Measurements from ENCODE around the gene CEP76.

The CEP76 gene, protein sequence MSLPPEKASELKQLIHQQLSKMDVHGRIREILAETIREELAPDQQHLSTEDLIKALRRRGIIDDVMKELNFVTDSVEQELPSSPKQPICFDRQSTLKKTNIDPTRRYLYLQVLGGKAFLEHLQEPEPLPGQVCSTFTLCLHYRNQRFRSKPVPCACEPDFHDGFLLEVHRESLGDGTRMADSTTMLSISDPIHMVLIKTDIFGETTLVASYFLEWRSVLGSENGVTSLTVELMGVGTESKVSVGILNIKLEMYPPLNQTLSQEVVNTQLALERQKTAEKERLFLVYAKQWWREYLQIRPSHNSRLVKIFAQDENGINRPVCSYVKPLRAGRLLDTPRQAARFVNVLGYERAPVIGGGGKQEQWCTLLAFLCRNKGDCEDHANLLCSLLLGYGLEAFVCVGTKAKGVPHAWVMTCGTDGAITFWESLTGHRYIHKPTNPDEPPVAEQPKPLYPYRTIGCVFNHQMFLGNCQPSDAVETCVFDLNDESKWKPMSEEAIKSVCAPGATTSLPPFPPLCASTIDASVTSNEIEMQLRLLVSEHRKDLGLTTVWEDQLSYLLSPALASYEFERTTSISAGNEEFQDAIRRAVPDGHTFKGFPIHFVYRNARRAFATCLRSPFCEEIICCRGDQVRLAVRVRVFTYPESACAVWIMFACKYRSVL

DNA sequence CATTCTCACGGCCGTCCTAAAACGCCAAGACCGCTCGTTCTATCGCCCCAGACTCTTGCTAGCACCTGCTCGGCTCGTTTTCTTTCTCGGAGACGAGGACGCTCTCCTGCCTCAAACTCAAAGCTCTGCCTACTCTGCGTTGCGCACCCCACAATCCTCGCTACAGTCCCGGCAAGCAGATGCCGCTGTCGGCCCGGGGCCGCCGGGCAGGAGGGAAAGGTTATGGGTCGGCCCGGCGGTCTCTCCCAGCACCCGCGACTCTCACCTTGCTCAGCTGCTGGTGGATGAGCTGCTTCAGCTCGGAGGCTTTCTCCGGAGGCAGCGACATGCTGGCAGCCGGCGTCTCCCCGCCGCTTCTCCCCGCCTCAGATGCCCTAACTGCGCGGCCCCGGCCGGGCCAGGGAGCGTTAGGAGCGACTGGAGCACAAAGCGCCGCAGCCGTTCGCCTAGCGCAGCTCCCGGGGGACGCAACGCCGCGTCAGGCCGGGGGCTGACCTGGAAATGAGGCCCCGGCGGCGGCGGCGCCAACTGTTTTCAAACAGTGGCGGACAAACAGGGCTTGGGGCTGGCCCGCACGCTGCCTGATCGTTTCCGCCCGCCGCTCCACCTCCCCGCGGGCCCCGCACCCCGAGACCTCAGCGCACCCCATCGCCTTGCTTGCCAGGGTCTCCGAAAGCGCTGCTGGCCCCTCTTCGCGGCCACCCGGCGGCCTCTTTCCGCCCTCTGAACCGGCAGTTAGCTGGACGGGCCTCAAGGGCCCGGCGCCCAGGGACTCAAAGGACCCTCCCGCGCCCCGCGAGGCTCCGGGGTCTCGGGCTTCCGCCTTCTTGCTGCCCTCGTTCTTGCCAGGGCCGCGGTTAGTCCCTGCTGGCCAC is at the start of gene CEP76, which contains the start of gene PSMG2:
Gene CEP76, minus strand, starts transcription at position 503 of the 875 bp plus-strand sequence. Its CDS starts 175 bp downstream, at position 328.
Gene PSMG2, plus strand, starts transcription at position 822 of the 875 bp plus-strand sequence. CDS start 66 bp downstream, outside the sequence.
- Histone ChIP-seq H3K9ac (ENCODE audit: low read depth in 1 of 2, low read length in 2 of 2) (peak within 1 kb of the TSS; percentile 79 to 95), H3K4me1 (ENCODE audit: control insufficient read depth in 2 of 2, insufficient read depth in 2 of 2, low read length in 2 of 2) (peaks cover 22% of the 10 kb centered on the region in 2 donors), H3K36me3 (ENCODE audit: control insufficient read depth in 2 of 2, insufficient read depth in 2 of 2, low read length in 2 of 2) (peaks cover 9 to 11% of the 10 kb centered on the region in 2 donors)

DNA sequence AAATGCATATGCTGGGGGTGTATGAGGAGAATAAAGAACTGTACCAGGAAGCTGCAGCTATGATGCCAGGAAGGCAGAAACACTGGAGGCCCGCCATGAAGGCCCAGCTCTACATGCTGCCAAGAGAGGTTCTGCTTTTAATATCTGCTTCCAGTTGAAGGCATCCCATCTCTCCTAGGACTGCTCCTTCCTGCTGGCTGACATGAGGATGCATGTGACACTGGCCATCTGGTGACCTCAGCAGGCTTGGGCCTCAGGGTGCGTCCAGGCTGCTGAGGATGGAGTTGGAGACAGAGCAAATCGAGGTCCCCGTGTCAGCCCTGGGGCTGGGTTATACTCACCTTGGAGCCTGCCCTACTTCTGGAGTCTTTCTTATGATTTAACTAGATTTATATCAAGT is 49.4 kb upstream of the CEP76 start:
- Histone ChIP-seq H3K36me3 (ENCODE audit: control insufficient read depth in 2 of 2, insufficient read depth in 2 of 2, low read length in 2 of 2) (no peaks in the 10 kb centered on the region), H3K9ac (ENCODE audit: low read depth in 1 of 2, low read length in 2 of 2) (no peak overlapping the region), H3K27me3 (ENCODE audit: control insufficient read depth in 2 of 2, insufficient read depth in 2 of 2, low read length in 2 of 2) (no peaks in the 10 kb centered on the region), H3K9me3 (ENCODE audit: control insufficient read depth in 2 of 2, low read length in 2 of 2) (no peaks in the 10 kb centered on the region), H3K4me3 (ENCODE audit: low read length in 2 of 2) (no peak overlapping the region), H3K4me1 (ENCODE audit: control insufficient read depth in 2 of 2, insufficient read depth in 2 of 2, low read length in 2 of 2) (no peaks in the 10 kb centered on the region), H3K27ac (ENCODE audit: low read depth in 2 of 2, low read length in 2 of 2) (no peak overlapping the region)

More for the DNA sequence above, at the start of gene CEP76, which contains the start of gene PSMG2:
- Histone ChIP-seq H3K4me3 (ENCODE audit: low read length in 2 of 2) (peak within 1 kb of the TSS; percentile 88 to 99), H3K9me3 (ENCODE audit: control insufficient read depth in 2 of 2, low read length in 2 of 2) (no peaks in the 10 kb centered on the region), H3K27ac (ENCODE audit: low read depth in 2 of 2, low read length in 2 of 2) (peak within 1 kb of the TSS; percentile 93 to 95), H3K27me3 (ENCODE audit: control insufficient read depth in 2 of 2, insufficient read depth in 2 of 2, low read length in 2 of 2) (no peaks in the 10 kb centered on the region)

DNA sequence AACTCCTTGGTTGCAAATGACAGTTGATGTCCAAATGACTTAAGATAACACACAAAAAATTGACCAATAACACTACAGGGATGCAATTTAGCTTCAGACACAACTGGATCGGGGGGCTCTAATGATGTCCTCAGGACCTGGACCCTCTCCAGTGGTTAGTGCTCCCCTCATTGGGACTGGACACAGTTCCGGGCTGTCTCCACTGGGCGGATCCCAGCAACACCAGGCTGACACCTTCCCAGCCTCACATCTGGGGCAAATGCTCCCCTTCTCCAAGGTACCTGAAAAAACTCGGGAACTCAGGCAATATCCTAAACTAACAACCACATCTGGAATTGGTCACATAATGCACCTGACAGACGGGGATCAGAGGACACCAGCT is 49.0 kb upstream of the CEP76 start:
- no peak overlapping the region for H3K27ac ChIP-seq (ENCODE audit: low read depth in 2 of 2, low read length in 2 of 2)

DNA sequence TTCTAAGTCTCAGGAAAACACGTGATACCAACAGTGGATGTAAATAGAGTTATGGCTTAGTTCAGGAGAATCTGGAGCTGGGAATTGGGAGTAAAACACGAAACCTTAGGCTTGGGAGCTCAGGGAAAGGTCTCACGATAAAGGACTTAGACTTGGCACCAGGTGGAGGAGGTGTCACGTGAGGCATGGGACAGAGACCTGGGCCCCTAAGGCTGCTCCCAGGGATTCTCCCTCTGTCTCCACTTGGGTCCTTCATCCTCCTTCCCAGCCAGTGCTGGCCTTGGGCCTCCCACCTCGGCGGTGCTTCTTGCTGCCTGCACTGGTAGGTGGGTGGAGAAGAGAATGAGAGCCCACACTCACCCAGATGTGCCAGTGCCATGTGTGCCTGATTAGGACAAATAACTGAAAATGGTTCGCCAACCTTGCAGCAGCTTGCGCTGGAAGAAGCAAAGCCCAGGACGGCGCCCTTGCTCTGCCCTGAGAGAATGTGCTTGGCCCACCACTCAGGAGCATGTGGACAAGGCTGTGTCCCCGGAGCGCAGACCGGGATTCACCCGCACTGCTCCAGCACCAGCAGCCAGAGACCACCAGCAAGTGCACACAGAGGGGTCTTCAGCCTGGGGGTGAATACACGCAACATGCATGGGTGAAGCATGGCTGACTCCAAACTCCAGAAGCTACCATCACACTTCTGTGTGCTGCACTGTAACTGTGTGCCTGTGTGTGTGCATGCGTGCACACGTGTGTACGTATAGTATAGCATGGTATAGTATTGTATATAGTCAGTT is 48.4 kb upstream of the CEP76 start:
- Histone ChIP-seq H3K4me1 (ENCODE audit: control insufficient read depth in 2 of 2, insufficient read depth in 2 of 2, low read length in 2 of 2) (no peaks in the 10 kb centered on the region), H3K4me3 (ENCODE audit: low read length in 2 of 2) (no peak overlapping the region), H3K36me3 (ENCODE audit: control insufficient read depth in 2 of 2, insufficient read depth in 2 of 2, low read length in 2 of 2) (no peaks in the 10 kb centered on the region), H3K9ac (ENCODE audit: low read depth in 1 of 2, low read length in 2 of 2) (no peak overlapping the region), H3K27me3 (ENCODE audit: control insufficient read depth in 2 of 2, insufficient read depth in 2 of 2, low read length in 2 of 2) (no peaks in the 10 kb centered on the region), H3K27ac (ENCODE audit: low read depth in 2 of 2, low read length in 2 of 2) (no peak overlapping the region), H3K9me3 (ENCODE audit: control insufficient read depth in 2 of 2, low read length in 2 of 2) (no peaks in the 10 kb centered on the region)

More for the DNA sequence above, 49.0 kb upstream of the CEP76 start:
- Histone ChIP-seq H3K9me3 (ENCODE audit: control insufficient read depth in 2 of 2, low read length in 2 of 2) (no peaks in the 10 kb centered on the region), H3K36me3 (ENCODE audit: control insufficient read depth in 2 of 2, insufficient read depth in 2 of 2, low read length in 2 of 2) (no peaks in the 10 kb centered on the region), H3K9ac (ENCODE audit: low read depth in 1 of 2, low read length in 2 of 2) (no peak overlapping the region), H3K27me3 (ENCODE audit: control insufficient read depth in 2 of 2, insufficient read depth in 2 of 2, low read length in 2 of 2) (no peaks in the 10 kb centered on the region), H3K4me1 (ENCODE audit: control insufficient read depth in 2 of 2, insufficient read depth in 2 of 2, low read length in 2 of 2) (no peaks in the 10 kb centered on the region), H3K4me3 (ENCODE audit: low read length in 2 of 2) (no peak overlapping the region)

DNA sequence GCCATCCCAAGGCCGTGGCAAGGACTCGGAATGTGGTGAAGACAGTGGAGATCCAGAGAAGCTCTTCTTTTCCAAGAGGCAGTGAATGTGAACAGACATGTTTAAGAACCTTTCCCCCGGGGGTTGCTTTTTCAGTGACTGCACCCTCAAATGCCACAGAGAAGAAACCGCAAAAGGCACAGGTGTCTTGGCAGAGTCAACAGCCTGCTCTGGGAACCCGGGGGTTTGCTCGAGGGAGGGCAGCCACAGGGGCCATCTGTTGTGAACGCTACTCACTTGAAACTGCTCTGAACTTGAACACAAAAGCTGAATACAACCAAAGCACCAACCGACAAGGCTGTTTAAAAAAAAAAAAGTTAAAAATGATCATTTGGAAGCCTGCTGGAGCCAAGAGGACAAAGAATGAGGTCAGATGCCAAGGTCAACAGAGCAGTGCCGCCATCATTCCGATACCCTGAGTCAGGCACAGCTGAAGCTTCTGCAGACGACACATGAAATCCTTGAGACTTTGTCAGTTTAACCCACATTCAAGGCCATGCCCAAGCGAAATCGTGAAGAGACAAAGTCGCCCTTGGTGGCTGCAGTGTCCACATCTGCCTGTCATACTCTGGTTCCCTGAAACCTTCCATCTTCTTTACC is 47.7 kb upstream of the CEP76 start:
- Histone ChIP-seq H3K27me3 (ENCODE audit: control insufficient read depth in 2 of 2, insufficient read depth in 2 of 2, low read length in 2 of 2) (no peaks in the 10 kb centered on the region), H3K9me3 (ENCODE audit: control insufficient read depth in 2 of 2, low read length in 2 of 2) (no peaks in the 10 kb centered on the region), H3K36me3 (ENCODE audit: control insufficient read depth in 2 of 2, insufficient read depth in 2 of 2, low read length in 2 of 2) (no peaks in the 10 kb centered on the region), H3K4me3 (ENCODE audit: low read length in 2 of 2) (no peak overlapping the region), H3K9ac (ENCODE audit: low read depth in 1 of 2, low read length in 2 of 2) (no peak overlapping the region), H3K4me1 (ENCODE audit: control insufficient read depth in 2 of 2, insufficient read depth in 2 of 2, low read length in 2 of 2) (no peaks in the 10 kb centered on the region), H3K27ac (ENCODE audit: low read depth in 2 of 2, low read length in 2 of 2) (no peak overlapping the region)

DNA sequence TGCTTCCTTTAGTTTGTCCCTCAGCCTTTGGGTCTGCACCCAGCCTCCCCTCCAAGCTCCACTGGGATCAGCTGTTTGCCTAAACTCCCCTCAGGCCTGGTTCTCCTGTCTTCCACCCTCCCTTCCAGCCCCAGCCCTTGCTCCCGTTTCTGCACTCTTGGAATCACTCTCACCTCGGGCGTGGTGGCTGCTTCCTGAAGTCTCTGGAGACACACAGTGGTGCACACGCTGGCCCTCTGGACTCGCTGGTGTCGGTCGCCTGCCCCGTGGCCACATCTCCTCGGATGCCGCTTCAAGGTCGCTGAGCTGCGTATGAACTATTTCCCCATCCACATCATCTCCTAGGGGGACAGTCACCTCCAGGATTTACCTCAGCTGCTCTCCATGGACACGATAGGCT is 46.6 kb upstream of the CEP76 start:
- Histone ChIP-seq H3K4me1 (ENCODE audit: control insufficient read depth in 2 of 2, insufficient read depth in 2 of 2, low read length in 2 of 2) (no peaks in the 10 kb centered on the region), H3K36me3 (ENCODE audit: control insufficient read depth in 2 of 2, insufficient read depth in 2 of 2, low read length in 2 of 2) (no peaks in the 10 kb centered on the region), H3K9me3 (ENCODE audit: control insufficient read depth in 2 of 2, low read length in 2 of 2) (no peaks in the 10 kb centered on the region), H3K27ac (ENCODE audit: low read depth in 2 of 2, low read length in 2 of 2) (no peak overlapping the region), H3K9ac (ENCODE audit: low read depth in 1 of 2, low read length in 2 of 2) (no peak overlapping the region), H3K4me3 (ENCODE audit: low read length in 2 of 2) (no peak overlapping the region), H3K27me3 (ENCODE audit: control insufficient read depth in 2 of 2, insufficient read depth in 2 of 2, low read length in 2 of 2) (no peaks in the 10 kb centered on the region)

DNA sequence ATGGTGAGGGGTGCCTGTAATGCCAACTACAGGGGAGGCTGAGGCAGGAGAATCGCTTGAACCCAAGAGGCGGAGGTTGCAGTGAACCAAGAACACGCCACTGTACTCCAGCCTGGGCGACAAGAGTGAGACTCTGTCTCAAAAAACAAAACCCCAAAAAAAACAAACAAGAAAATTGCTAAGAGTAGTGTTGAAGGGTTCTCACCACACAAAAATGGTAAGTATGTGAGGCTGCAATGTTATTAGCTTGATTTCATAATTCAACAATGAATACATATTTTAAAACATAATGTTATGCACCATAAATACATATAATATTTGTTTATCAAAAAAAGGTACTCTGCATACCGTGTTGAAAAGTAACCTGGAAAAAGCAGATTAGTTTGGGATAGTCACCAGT is 46.1 kb upstream of the CEP76 start:
- no peak overlapping the region for H3K4me3 ChIP-seq (ENCODE audit: low read length in 2 of 2)
- H3K4me1 ChIP-seq (ENCODE audit: control insufficient read depth in 2 of 2, insufficient read depth in 2 of 2, low read length in 2 of 2): no peaks in the 10 kb centered on the region
- H3K36me3 ChIP-seq (ENCODE audit: control insufficient read depth in 2 of 2, insufficient read depth in 2 of 2, low read length in 2 of 2): no peaks in the 10 kb centered on the region
- no peaks in the 10 kb centered on the region for H3K9me3 ChIP-seq (ENCODE audit: control insufficient read depth in 2 of 2, low read length in 2 of 2)
- no peak overlapping the region for H3K27ac ChIP-seq (ENCODE audit: low read depth in 2 of 2, low read length in 2 of 2)
- no peak overlapping the region for H3K9ac ChIP-seq (ENCODE audit: low read depth in 1 of 2, low read length in 2 of 2)
- H3K27me3 ChIP-seq (ENCODE audit: control insufficient read depth in 2 of 2, insufficient read depth in 2 of 2, low read length in 2 of 2): no peaks in the 10 kb centered on the region

DNA sequence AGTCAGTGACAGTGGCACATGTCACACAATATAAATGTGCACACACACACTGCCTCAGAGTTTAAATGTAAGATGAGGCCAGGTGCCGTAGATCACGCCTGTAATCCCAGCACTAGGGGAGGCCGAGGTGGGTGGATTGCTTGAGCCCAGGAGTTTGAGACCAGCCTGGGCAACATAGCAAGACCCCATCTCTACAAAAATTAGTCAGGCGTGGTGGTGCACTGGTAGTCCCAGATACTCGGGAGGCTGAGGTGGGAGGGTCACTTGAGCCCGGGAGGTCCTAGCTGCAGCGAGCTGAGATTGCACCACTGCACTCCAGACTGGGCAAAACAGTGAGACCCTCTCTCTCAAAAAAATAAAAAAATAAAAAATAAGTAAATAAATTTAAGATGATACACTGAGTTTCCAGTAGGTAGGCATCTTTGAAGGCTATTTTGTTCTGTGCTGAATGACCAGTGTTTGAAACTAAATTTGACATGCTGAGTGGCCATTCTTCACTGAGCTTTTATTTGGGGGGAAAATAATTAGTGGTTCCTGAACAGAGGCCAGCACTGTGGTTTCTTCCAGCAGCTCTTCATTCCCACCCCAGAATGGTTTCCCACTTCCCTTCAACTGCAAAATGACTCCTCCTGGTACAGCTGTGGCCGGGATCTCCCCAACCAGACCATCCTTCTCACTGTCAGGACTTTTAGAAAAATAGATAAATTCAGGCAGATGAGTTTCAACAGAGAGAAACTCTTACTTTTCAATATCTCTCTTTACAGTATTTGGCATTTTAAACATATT is 45.2 kb upstream of the CEP76 start:
- Histone ChIP-seq H3K36me3 (ENCODE audit: control insufficient read depth in 2 of 2, insufficient read depth in 2 of 2, low read length in 2 of 2) (no peaks in the 10 kb centered on the region), H3K27me3 (ENCODE audit: control insufficient read depth in 2 of 2, insufficient read depth in 2 of 2, low read length in 2 of 2) (no peaks in the 10 kb centered on the region), H3K4me1 (ENCODE audit: control insufficient read depth in 2 of 2, insufficient read depth in 2 of 2, low read length in 2 of 2) (no peaks in the 10 kb centered on the region), H3K4me3 (ENCODE audit: low read length in 2 of 2) (no peak overlapping the region), H3K27ac (ENCODE audit: low read depth in 2 of 2, low read length in 2 of 2) (no peak overlapping the region), H3K9me3 (ENCODE audit: control insufficient read depth in 2 of 2, low read length in 2 of 2) (no peaks in the 10 kb centered on the region), H3K9ac (ENCODE audit: low read depth in 1 of 2, low read length in 2 of 2) (no peak overlapping the region)

Data from mucosa of rectum (tissue), 2 donors.